Type B pancreatic cell (in vitro differentiated cells): Measurements from ENCODE around the gene TBC1D1. TPM values are rescaled to one million over a fixed set of nuclear protein-coding genes. Genes with fewer than 3 reads are reported as not detected.

Experiments used
- DNase-seq: peaks from one replicate; pipeline ENCODE4 v3.0.0; 2021; ENCODE audit warnings: mixed read lengths; ENCODE audit not compliant: unreplicated experiment; ENCODE audit errors: extremely low spot score
- H3K27ac Mint-ChIP-seq: 2 replicates; pipeline ENCODE4 v1.8.0; 2021; ENCODE audit warnings: mild to moderate bottlenecking, mixed read lengths
- H3K27me3 Mint-ChIP-seq: 2 replicates; pipeline ENCODE4 v1.8.0; 2021; ENCODE audit warnings: mixed read lengths
- H3K36me3 Mint-ChIP-seq: 2 replicates; pipeline ENCODE4 v1.8.0; 2021; ENCODE audit warnings: mixed read lengths
- H3K4me1 Mint-ChIP-seq: one replicate; pipeline ENCODE4 v1.8.0; 2021; ENCODE audit warnings: mixed read lengths; ENCODE audit not compliant: unreplicated experiment
- H3K4me3 Mint-ChIP-seq: 2 replicates; pipeline ENCODE4 v1.8.0; 2021; ENCODE audit warnings: mild to moderate bottlenecking, mixed read lengths
- H3K9me3 Mint-ChIP-seq: 2 replicates; pipeline ENCODE4 v1.8.0; 2021; ENCODE audit warnings: mixed read lengths
- total RNA-seq: library from RNA; stranded (reverse); gene quantifications from 2 replicates; pipeline ENCODE4 v1.2.1, GENCODE V29; 2021; ENCODE audit warnings: low replicate concordance
- TF ChIP-seq, protein P1 (sequence below): fragments of 200-600 bp; sonication (generic); conservative IDR thresholded peaks from 2 replicates; pipeline ENCODE4 v1.5.0; 2021; ENCODE audit warnings: antibody characterized with exemption, mild to moderate bottlenecking

The TBC1D1 gene
- total RNA-seq, 1 donor from 2014 or later, result 110 TPM

DNA sequence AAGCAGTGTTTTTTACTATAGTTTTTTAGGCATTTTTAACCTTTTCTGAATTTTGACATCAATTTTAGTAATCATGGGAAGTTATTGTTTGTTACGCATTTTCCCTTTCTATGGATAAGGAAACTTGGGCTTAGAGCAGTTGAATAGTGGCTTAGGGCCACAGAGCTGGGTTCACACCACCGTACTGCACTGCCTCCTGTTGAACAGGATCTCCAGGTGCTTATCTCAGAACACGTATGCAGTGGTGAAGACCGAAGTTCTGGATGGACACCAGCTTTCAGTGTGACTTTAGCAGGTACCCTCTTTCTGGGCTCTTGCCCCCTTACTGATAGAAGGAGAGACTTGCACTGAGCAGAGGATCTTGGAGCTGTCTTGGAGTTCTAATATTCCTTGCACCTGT is 206.9 kb downstream of the TBC1D1 start:
- no peak overlapping the region for H3K27ac Mint-ChIP-seq
- TF ChIP-seq, protein P1, sequence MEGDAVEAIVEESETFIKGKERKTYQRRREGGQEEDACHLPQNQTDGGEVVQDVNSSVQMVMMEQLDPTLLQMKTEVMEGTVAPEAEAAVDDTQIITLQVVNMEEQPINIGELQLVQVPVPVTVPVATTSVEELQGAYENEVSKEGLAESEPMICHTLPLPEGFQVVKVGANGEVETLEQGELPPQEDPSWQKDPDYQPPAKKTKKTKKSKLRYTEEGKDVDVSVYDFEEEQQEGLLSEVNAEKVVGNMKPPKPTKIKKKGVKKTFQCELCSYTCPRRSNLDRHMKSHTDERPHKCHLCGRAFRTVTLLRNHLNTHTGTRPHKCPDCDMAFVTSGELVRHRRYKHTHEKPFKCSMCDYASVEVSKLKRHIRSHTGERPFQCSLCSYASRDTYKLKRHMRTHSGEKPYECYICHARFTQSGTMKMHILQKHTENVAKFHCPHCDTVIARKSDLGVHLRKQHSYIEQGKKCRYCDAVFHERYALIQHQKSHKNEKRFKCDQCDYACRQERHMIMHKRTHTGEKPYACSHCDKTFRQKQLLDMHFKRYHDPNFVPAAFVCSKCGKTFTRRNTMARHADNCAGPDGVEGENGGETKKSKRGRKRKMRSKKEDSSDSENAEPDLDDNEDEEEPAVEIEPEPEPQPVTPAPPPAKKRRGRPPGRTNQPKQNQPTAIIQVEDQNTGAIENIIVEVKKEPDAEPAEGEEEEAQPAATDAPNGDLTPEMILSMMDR, result no peak
- no peak overlapping the region for H3K4me3 Mint-ChIP-seq
- peaks cover 1% of the 10 kb centered on the region for H3K4me1 Mint-ChIP-seq
- no peak for DNase-seq
- H3K36me3 Mint-ChIP-seq, result peaks cover 37% of the 10 kb centered on the region
- no peaks in the 10 kb centered on the region for H3K27me3 Mint-ChIP-seq
- peaks cover 3% of the 10 kb centered on the region for H3K9me3 Mint-ChIP-seq

DNA sequence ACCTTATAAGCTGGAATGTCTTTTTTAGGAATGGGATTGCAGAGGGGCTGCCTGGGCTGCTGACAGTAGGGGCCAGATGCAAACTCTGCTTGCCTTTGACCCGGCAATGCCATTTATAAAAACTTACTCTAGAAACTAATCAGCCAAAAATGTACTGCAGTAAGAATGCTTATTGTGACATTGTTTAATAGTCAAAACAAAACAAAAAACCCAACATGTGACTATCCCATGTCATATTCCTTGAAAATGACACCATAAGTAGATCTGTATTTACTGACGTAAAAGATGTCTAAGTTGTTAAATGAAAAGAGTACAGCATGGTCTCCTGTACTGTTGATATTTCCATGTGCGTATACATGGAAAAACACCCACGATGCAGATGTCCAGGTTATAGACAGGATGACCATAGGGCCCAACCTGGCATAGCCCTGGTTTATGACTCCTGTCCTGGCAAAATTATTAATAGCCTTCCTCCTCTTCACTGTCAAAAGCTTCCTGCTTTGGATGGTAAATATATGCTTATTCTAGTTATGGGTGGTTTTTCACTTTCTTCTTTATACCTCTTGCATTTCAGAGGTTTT is 208.2 kb downstream of the TBC1D1 start:
- H3K4me1 Mint-ChIP-seq, result no peaks in the 10 kb centered on the region

DNA sequence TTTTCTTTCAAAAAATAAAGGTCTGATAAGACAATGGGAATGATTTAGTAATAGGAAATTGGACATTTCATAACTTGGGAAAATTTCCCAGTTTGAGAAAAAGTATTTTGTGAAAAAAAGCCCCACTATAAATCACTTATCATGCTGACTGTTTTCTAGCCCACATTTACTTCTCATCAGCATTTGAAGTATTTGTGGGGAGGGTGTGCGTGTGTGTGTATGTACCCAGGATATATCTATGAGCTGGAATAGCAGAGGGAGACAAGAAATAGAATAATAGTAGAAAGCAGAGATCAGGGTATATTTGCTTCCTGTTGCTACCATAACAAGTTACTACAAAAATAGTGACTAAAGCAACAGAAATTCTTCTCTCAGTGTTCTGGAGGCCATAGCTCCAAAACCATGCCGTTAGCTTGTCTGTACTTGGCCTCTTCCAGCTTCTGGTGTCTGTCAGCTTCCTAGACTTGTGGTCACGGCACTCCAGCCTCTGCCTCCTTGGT is 209.1 kb downstream of the TBC1D1 start:
- no peak overlapping the region for H3K27ac Mint-ChIP-seq
- peaks cover 33% of the 10 kb centered on the region for H3K36me3 Mint-ChIP-seq
- DNase-seq, result no peak
- TF ChIP-seq, protein P1, result no peak
- peaks cover under 1% of the 10 kb centered on the region for H3K4me1 Mint-ChIP-seq
- no peak overlapping the region for H3K4me3 Mint-ChIP-seq
- no peaks in the 10 kb centered on the region for H3K9me3 Mint-ChIP-seq
- H3K27me3 Mint-ChIP-seq, result no peaks in the 10 kb centered on the region

More for the DNA sequence above, 208.2 kb downstream of the TBC1D1 start:
- H3K27ac Mint-ChIP-seq, result no peak overlapping the region
- peaks cover 33% of the 10 kb centered on the region for H3K36me3 Mint-ChIP-seq
- TF ChIP-seq, protein P1, result no peak
- no peak for DNase-seq
- H3K27me3 Mint-ChIP-seq, result no peaks in the 10 kb centered on the region
- H3K9me3 Mint-ChIP-seq, result no peaks in the 10 kb centered on the region
- no peak overlapping the region for H3K4me3 Mint-ChIP-seq

DNA sequence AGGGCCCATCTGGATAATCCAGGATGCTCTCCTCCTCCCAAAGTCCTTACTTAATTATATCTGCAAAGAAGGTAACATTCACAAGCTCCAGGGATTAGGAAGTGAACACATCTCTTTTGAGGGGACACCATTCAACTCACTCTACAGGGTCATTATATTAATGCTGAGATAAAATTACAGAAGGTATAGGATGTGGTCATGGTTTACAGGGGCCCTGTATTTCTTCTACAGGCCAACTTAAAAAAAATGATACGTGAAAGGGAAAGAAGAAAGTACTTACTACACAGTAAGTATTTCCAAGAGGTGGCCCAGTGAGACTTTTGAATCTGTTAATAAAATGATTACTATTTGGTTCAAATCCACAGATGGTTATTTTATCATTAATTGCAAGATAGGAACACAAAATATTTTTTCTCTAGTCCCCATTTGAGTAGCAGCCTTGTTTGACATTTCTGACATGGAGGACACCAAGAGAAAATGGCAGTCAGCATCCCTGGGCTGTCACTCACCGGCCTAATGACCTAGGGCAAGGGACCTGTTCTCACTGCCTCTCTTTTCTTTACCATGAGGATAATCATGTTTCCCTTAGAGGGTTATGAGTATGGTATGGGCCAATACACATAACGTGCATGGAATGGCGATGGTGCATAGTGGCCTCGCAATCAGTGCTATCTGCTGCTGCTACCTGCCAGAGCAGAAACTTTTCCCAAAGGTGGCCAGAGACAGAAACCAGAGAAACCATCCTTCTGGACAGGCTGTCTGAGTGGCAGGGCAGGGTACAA is 209.8 kb downstream of the TBC1D1 start:
- Mint-ChIP-seq H3K4me3 (no peak overlapping the region), H3K36me3 (peaks cover 35% of the 10 kb centered on the region), H3K4me1 (peaks cover 6% of the 10 kb centered on the region), H3K27me3 (no peaks in the 10 kb centered on the region), H3K9me3 (no peaks in the 10 kb centered on the region), H3K27ac (no peak overlapping the region)
- no peak for DNase-seq
- TF ChIP-seq, protein P1, result no peak

DNA sequence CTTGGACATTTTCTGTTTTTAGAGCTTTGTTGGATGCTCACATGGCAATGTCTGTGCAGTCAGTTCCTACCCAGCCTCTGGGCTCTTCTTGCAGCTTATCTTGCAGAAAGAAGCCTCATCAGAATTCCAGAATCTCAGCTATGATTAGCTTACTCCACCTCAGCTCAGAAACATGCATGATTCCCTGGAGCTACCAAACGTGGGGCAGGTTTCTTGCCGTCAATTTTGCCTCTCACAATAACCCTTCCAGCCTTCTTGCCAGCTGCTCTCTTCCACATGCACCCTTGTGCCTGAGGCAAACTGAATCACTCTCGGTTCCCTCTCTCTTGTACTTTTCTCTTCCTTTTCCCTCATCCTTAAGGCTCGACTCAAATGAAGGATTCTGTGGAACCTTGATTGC is 210.7 kb downstream of the TBC1D1 start:
- Mint-ChIP-seq H3K27ac (peak overlapping the region; percentile 65), H3K4me1 (peaks cover 9% of the 10 kb centered on the region), H3K9me3 (no peaks in the 10 kb centered on the region), H3K4me3 (no peak overlapping the region), H3K36me3 (peaks cover 33% of the 10 kb centered on the region), H3K27me3 (no peaks in the 10 kb centered on the region)
- TF ChIP-seq, protein P1, result no peak
- no peak for DNase-seq
